Effector CD4-positive, alpha-beta T cell (primary cell): ENCODE results near the gene FCHSD2.

Experiments
- DNase-seq: peaks from one replicate; pipeline ENCODE4 v3.0.0-alpha.2; 2020
- total RNA-seq: gene quantifications from one replicate; lab custom pipeline; 2026; lab: John Stamatoyannopoulos, UW

FCHSD2 gene
- 57.6 reads per million, percentile 71 among the genes with 10 or more reads in this experiment for total RNA-seq

- no peak for DNase-seq
Observed at GRCh38 chr11:73142128-73142377, at the start of gene FCHSD2. Gene FCHSD2 (minus strand): TSS chr11:73142318. CDS start chr11:73141877, 441 bp downstream.

- no peak for DNase-seq
Observed at GRCh38 chr11:73191151-73191550, 49.0 kb upstream of the FCHSD2 start.

- no peak for DNase-seq
Observed at GRCh38 chr11:73190557-73190885, 48.4 kb upstream of the FCHSD2 start.

- no peak for DNase-seq
Observed at GRCh38 chr11:73189723-73190556, 47.8 kb upstream of the FCHSD2 start.

GRCh38 chr11:73189315-73189714, 47.2 kb upstream of the FCHSD2 start:
- DNase-seq: no peak

GRCh38 chr11:73188301-73188700, 46.2 kb upstream of the FCHSD2 start:
- no peak for DNase-seq

GRCh38 chr11:73187854-73188253, 45.7 kb upstream of the FCHSD2 start:
- DNase-seq: no peak

- no peak for DNase-seq
Observed at GRCh38 chr11:73186886-73187285, 44.8 kb upstream of the FCHSD2 start.

- no peak for DNase-seq
Observed at GRCh38 chr11:73186294-73186850, 44.3 kb upstream of the FCHSD2 start.

- DNase-seq: no peak
Observed at GRCh38 chr11:73185680-73186293, 43.7 kb upstream of the FCHSD2 start.

- DNase-seq: peak; percentile 21
Observed at GRCh38 chr11:73184953-73185671, 43.0 kb upstream of the FCHSD2 start.

- DNase-seq: no peak
Observed at GRCh38 chr11:73182824-73183321, 40.8 kb upstream of the FCHSD2 start.

- DNase-seq: no peak
Observed at GRCh38 chr11:73178681-73179080, 36.6 kb upstream of the FCHSD2 start.

- peak; percentile 68 for DNase-seq
Observed at GRCh38 chr11:73177778-73178539, 35.8 kb upstream of the FCHSD2 start.

GRCh38 chr11:73177380-73177777, 35.3 kb upstream of the FCHSD2 start:
- DNase-seq: no peak

- DNase-seq: no peak
Observed at GRCh38 chr11:73176874-73177155, 34.7 kb upstream of the FCHSD2 start.

GRCh38 chr11:73176145-73176873, 34.2 kb upstream of the FCHSD2 start:
- no peak for DNase-seq

GRCh38 chr11:73175551-73176144, 33.5 kb upstream of the FCHSD2 start:
- DNase-seq: no peak

- no peak for DNase-seq
Observed at GRCh38 chr11:73174495-73174791, 32.3 kb upstream of the FCHSD2 start.

- DNase-seq: no peak
Observed at GRCh38 chr11:73173755-73174494, 31.8 kb upstream of the FCHSD2 start.

GRCh38 chr11:73172992-73173656, 31.0 kb upstream of the FCHSD2 start:
- no peak for DNase-seq
